Lower lobe of right lung (tissue), 2 donors: ENCODE results near the gene CWC27. TPM values are rescaled to one million over a fixed set of nuclear protein-coding genes. Genes with fewer than 3 reads are reported as not detected.

Experiments used
- ATAC-seq, 2 donors: fragments of 200-7000 bp; cut with Tn5 transposase; one replicate each; pipeline ENCODE4 v1.9.1; 2020 to 2022; ENCODE audit warnings: mild to moderate bottlenecking in 2 of 2, moderate library complexity in 2 of 2
- DNase-seq: peaks from one replicate; pipeline ENCODE4 v3.0.0-alpha.2; 2020
- H3K27ac ChIP-seq: fragments of 200-600 bp; one replicate; pipeline ENCODE4 v1.8.0; 2022
- H3K27me3 ChIP-seq: fragments of 200-600 bp; one replicate; pipeline ENCODE4 v1.8.0; 2022; ENCODE audit warnings: low read depth
- H3K36me3 ChIP-seq: fragments of 200-600 bp; one replicate; pipeline ENCODE4 v1.8.0; 2022; ENCODE audit warnings: mild to moderate bottlenecking
- H3K4me1 ChIP-seq: fragments of 200-600 bp; one replicate; pipeline ENCODE4 v1.8.0; 2022
- H3K4me3 ChIP-seq: fragments of 200-600 bp; one replicate; pipeline ENCODE4 v1.8.0; 2022; ENCODE audit warnings: mild to moderate bottlenecking
- H3K9me3 ChIP-seq: fragments of 200-600 bp; one replicate; pipeline ENCODE4 v1.8.0; 2022
- intact Hi-C: fragments of 100-400 bp; cut with DNase I; formaldehyde crosslinking; loops from one replicate; pipeline ENCODE4 v1.11.0; 2022
- total RNA-seq: library from RNA; stranded (reverse); fragmentation: NEBNext Ultra II Directional; extraction: Animal tissue kit (Norgen Biotek cat#: 25700); gene quantifications from one replicate; pipeline ENCODE4 v1.2.1, GENCODE V29; 2021
- TF ChIP-seq, protein P1 (sequence below): fragments of 200-600 bp; IDR thresholded peaks from one replicate; pipeline ENCODE4 v1.8.0; 2022; ENCODE audit warnings: antibody characterized with exemption, mild to moderate bottlenecking
- donor health status: DM: no; HTN: yes; CAD: no; lungs with severe emphysema.

Gene CWC27
- total RNA-seq, 1 donor from 2014 or later: 17.3 TPM

DNA sequence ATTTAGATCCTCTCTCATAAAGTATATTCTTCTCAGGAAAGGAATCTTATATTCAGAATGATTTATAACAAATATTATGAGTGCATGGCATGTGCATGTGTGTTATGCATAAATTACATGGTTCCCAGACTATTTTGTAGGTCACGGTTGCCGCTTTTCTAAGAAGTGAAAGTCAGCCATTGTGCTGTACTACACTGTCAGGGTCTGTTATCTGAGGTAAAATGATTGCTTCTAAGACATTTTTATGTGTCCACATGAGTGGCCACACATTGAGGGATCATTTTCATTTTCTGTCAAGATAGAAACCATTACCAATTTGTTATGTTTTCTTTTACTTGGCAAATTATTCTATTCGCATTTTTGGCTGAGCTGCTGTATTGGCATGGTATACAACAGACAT is 210.8 kb downstream of the CWC27 start:
- intact Hi-C loops: no loop called here
- no peak overlapping the region for H3K27ac ChIP-seq
- no peak for DNase-seq
- no peak overlapping the region for H3K4me3 ChIP-seq
- TF ChIP-seq, protein P1, sequence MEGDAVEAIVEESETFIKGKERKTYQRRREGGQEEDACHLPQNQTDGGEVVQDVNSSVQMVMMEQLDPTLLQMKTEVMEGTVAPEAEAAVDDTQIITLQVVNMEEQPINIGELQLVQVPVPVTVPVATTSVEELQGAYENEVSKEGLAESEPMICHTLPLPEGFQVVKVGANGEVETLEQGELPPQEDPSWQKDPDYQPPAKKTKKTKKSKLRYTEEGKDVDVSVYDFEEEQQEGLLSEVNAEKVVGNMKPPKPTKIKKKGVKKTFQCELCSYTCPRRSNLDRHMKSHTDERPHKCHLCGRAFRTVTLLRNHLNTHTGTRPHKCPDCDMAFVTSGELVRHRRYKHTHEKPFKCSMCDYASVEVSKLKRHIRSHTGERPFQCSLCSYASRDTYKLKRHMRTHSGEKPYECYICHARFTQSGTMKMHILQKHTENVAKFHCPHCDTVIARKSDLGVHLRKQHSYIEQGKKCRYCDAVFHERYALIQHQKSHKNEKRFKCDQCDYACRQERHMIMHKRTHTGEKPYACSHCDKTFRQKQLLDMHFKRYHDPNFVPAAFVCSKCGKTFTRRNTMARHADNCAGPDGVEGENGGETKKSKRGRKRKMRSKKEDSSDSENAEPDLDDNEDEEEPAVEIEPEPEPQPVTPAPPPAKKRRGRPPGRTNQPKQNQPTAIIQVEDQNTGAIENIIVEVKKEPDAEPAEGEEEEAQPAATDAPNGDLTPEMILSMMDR: no peak
- no peak for ATAC-seq
- H3K9me3 ChIP-seq: no peaks in the 10 kb centered on the region
- no peaks in the 10 kb centered on the region for H3K27me3 ChIP-seq
- no peaks in the 10 kb centered on the region for H3K36me3 ChIP-seq
- no peaks in the 10 kb centered on the region for H3K4me1 ChIP-seq

DNA sequence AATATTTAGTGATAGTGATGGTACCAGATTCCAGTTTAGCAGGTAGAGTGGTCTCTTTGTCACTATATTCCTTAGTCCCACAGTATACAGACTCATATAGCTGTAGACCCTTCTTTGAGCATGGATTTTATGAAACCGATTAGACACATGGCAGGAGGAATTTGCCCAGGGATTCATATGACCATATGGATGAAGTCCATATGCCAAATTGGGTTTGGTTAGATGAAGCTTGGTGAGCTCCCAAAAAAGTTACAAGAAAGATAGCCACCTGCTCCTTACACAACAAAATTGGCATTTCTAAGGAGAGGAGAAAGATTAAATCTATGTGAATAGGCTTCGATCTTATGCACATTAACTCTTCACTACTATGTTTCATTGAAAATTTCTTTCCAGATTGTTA is 211.4 kb downstream of the CWC27 start:
- Histone ChIP-seq H3K36me3 (no peaks in the 10 kb centered on the region), H3K9me3 (no peaks in the 10 kb centered on the region), H3K27ac (no peak overlapping the region), H3K27me3 (no peaks in the 10 kb centered on the region), H3K4me1 (no peaks in the 10 kb centered on the region), H3K4me3 (no peak overlapping the region)
- DNase-seq: no peak
- intact Hi-C loops: no loop called here
- TF ChIP-seq, protein P1: no peak
- ATAC-seq: no peak

DNA sequence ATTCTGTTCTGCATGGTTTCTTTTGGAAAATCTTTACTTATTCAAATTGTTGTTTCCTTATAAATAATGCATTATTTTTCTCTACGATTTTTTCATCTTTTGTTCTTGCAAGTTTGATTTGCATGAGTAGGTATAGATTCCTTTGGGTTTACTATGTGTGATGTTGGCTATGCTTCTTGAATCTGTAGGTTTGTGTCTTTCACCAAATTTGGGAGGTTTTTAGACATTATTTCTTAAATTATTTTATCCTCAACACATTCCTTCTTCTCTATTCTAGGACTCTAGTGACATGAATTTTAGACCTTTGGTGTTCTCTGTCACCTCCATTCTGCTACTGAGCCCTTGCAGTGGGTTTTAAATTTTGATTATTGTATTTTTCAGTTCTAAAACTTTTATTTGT is 219.0 kb downstream of the CWC27 start:
- Histone ChIP-seq H3K9me3 (no peaks in the 10 kb centered on the region), H3K27me3 (no peaks in the 10 kb centered on the region), H3K36me3 (no peaks in the 10 kb centered on the region), H3K4me3 (no peak overlapping the region), H3K27ac (no peak overlapping the region), H3K4me1 (no peaks in the 10 kb centered on the region)
- intact Hi-C loops: no loop called here
- TF ChIP-seq, protein P1: no peak
- ATAC-seq (no peak), DNase-seq (no peak)

DNA sequence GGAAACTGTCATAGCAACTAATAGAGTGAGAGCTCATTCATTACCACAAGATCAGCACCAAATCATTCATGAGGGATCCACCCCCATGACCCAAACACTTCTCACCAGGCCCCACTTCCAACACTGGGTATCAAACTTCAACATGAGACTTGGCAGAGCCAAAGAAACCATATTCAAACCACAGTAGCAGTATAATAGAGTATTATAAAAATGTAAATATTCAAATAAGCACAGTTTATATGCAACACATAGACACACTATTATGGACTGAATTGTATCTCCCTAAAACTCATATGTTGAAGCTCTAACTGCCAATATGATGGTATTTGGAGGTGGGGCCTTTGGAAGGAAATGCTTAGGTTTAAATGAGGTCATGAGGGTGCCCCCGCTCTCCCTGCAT is 240.5 kb downstream of the CWC27 start:
- ATAC-seq (no peak), DNase-seq (no peak)
- TF ChIP-seq, protein P1: no peak
- Histone ChIP-seq H3K4me3 (no peak overlapping the region), H3K9me3 (no peaks in the 10 kb centered on the region), H3K4me1 (no peaks in the 10 kb centered on the region), H3K27me3 (no peaks in the 10 kb centered on the region), H3K36me3 (no peaks in the 10 kb centered on the region), H3K27ac (no peak overlapping the region)
- intact Hi-C loops: no loop called here

DNA sequence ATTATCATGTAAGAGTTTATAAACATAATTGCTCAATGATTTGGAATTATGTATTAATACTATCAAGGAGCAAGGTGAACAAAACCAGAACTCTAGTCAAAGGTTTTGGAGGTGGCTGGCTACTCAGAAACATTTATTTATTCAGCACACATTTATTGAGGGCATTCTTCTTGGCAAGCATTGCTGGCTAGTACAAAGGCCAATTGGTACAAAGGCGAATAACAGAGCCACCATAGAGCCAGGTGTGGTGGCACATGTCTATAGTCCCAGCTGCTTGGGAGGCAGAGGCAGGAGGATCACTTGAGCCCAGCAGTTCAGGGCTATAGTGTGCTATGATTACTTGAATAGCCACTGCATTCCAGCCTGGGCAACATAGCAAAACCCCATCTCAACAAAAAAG is 242.1 kb downstream of the CWC27 start:
- DNase-seq (no peak), ATAC-seq (no peak)
- Histone ChIP-seq H3K36me3 (no peaks in the 10 kb centered on the region), H3K4me3 (no peak overlapping the region), H3K27me3 (no peaks in the 10 kb centered on the region), H3K27ac (no peak overlapping the region), H3K4me1 (no peaks in the 10 kb centered on the region), H3K9me3 (no peaks in the 10 kb centered on the region)
- TF ChIP-seq, protein P1: no peak
- intact Hi-C loops: no loop called here
